PFSK-1 (cell line): ENCODE results near the gene ROBO4.

Experiments
- POLR2AphosphoS5 ChIP-seq: IDR thresholded peaks from 2 replicates; pipeline ENCODE4 v1.6.1; 2012; ENCODE audit warnings: low read depth, mild to moderate bottlenecking, control low read depth, low read length, moderate library complexity
- TAF1 ChIP-seq: IDR thresholded peaks from 2 replicates; pipeline ENCODE4 v1.6.1; 2012; ENCODE audit warnings: low read length, control low read depth, borderline replicate concordance; ENCODE audit not compliant: insufficient read depth
- TF ChIP-seq, protein P1 (sequence below), 2 experiments: IDR thresholded peaks; 2 replicates each; pipeline versions ENCODE4 v1.6.1 to v1.8.0; 2011 to 2012; ENCODE audit warnings: low read depth in 2 of 2, low read length in 2 of 2, control low read depth in 1 of 2, inconsistent platforms in 1 of 2, mild to moderate bottlenecking in 1 of 2, moderate library complexity in 1 of 2; ENCODE audit not compliant: insufficient read depth in 1 of 2

DNA sequence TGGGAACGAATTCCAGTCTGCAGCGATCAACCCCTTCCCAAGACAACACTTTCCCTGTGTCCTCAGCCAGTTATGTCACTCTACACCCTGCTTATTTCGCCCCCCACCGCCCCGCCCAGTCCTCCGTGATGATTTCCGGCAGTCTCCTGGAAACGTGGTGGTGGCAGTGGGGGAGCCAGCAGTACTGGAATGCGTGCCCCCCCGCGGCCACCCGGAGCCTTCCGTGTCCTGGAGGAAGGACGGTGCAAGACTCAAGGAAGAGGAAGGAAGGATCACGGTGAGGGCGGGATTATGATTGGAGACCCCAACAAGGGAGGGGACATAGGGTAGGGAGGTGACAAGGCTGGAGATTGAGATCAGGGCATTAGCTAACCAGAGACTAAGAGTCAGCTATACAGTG, 28.3 kb downstream of the ROBO4 start:
- TF ChIP-seq TAF1 (no peak), POLR2AphosphoS5 (no peak)
- TF ChIP-seq, protein P1, sequence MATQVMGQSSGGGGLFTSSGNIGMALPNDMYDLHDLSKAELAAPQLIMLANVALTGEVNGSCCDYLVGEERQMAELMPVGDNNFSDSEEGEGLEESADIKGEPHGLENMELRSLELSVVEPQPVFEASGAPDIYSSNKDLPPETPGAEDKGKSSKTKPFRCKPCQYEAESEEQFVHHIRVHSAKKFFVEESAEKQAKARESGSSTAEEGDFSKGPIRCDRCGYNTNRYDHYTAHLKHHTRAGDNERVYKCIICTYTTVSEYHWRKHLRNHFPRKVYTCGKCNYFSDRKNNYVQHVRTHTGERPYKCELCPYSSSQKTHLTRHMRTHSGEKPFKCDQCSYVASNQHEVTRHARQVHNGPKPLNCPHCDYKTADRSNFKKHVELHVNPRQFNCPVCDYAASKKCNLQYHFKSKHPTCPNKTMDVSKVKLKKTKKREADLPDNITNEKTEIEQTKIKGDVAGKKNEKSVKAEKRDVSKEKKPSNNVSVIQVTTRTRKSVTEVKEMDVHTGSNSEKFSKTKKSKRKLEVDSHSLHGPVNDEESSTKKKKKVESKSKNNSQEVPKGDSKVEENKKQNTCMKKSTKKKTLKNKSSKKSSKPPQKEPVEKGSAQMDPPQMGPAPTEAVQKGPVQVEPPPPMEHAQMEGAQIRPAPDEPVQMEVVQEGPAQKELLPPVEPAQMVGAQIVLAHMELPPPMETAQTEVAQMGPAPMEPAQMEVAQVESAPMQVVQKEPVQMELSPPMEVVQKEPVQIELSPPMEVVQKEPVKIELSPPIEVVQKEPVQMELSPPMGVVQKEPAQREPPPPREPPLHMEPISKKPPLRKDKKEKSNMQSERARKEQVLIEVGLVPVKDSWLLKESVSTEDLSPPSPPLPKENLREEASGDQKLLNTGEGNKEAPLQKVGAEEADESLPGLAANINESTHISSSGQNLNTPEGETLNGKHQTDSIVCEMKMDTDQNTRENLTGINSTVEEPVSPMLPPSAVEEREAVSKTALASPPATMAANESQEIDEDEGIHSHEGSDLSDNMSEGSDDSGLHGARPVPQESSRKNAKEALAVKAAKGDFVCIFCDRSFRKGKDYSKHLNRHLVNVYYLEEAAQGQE (IDR thresholded peaks at IDR 0.05; ENCODE audit: insufficient read depth in 1 of 2, low read depth in 2 of 2, low read length in 2 of 2) = no peak
